ENCODE measurements around the gene MYO10. TPM values are rescaled to one million over a fixed set of nuclear protein-coding genes. Genes with fewer than 3 reads are reported as not detected.

Gene MYO10
- total RNA-seq, 1 experiment from 2014 or later, result 89.8 TPM

GRCh38 chr5:16742938-16743337 lies 193.2 kb downstream of the MYO10 start (continued):
- TF ChIP-seq PRDM15 (CRISPR knock-in tag; IDR thresholded peaks at IDR 0.05) (no peak), ZNF317 (CRISPR knock-in tag; IDR thresholded peaks at IDR 0.05; ENCODE audit: borderline replicate concordance, low read depth) (no peak), EMX1 (CRISPR knock-in tag; IDR thresholded peaks at IDR 0.05) (no peak), ZBTB43 (CRISPR knock-in tag; IDR thresholded peaks at IDR 0.05) (no peak), MYBL2 (CRISPR knock-in tag; IDR thresholded peaks at IDR 0.05) (no peak), ZSCAN18 (CRISPR knock-in tag; IDR thresholded peaks at IDR 0.05) (no peak), USF1 (CRISPR knock-in tag; IDR thresholded peaks at IDR 0.05) (no peak), NR3C1 (CRISPR knock-in tag; conservative IDR thresholded peaks at IDR 0.05; ENCODE audit: low read depth) (no peak), NFATC4 (CRISPR knock-in tag; IDR thresholded peaks at IDR 0.05) (no peak), NR1H2 (CRISPR knock-in tag; IDR thresholded peaks at IDR 0.05) (no peak), ZNF423 (CRISPR knock-in tag; IDR thresholded peaks at IDR 0.05) (no peak), ZNF671 (CRISPR knock-in tag; IDR thresholded peaks at IDR 0.05) (no peak)

GRCh38 chr5:16740811-16741392 lies 195.2 kb downstream of the MYO10 start:
- H3K36me3 Mint-ChIP-seq, result no peaks in the 10 kb centered on the region
- POLR2A ChIA-PET, result no interaction called here
- ATAC-seq (peak; percentile 6), DNase-seq (ENCODE audit: low spot score) (no peak)
- no peaks in the 10 kb centered on the region for H3K9me3 Mint-ChIP-seq
- peak overlapping the region; percentile 83 for H3K4me3 Mint-ChIP-seq
- peaks cover 73% of the 10 kb centered on the region for H3K4me1 Mint-ChIP-seq
- no peaks in the 10 kb centered on the region for H3K27me3 Mint-ChIP-seq (ENCODE audit: low read depth)
- TF ChIP-seq NR1H2 (CRISPR knock-in tag; IDR thresholded peaks at IDR 0.05), result no peak
- peak; percentile 73; the same call in 1 of the 2 replicates for TF ChIP-seq TEAD1 (CRISPR knock-in tag; IDR thresholded peaks at IDR 0.05)
- no peak for TF ChIP-seq FOXP4 (CRISPR knock-in tag; IDR thresholded peaks at IDR 0.05)
- no peak for TF ChIP-seq CREB1 (CRISPR knock-in tag; IDR thresholded peaks at IDR 0.05)
- peak; percentile 38; the same call in 1 of the 2 replicates for TF ChIP-seq FOXK1 (CRISPR knock-in tag; IDR thresholded peaks at IDR 0.05)
- no peak for TF ChIP-seq PREB (CRISPR knock-in tag; IDR thresholded peaks at IDR 0.05; ENCODE audit: borderline replicate concordance)
- TF ChIP-seq OVOL2 (CRISPR knock-in tag; IDR thresholded peaks at IDR 0.05; ENCODE audit: borderline replicate concordance), result no peak
- no peak for TF ChIP-seq EMX1 (CRISPR knock-in tag; IDR thresholded peaks at IDR 0.05)
- no peak for TF ChIP-seq HMGXB4 (CRISPR knock-in tag; IDR thresholded peaks at IDR 0.05)
- TF ChIP-seq ZNF317 (CRISPR knock-in tag; IDR thresholded peaks at IDR 0.05; ENCODE audit: borderline replicate concordance, low read depth), result no peak
- TF ChIP-seq NFYB (CRISPR knock-in tag; conservative IDR thresholded peaks at IDR 0.05; ENCODE audit: low read depth), result no peak
- no peak for TF ChIP-seq JAZF1 (CRISPR knock-in tag; IDR thresholded peaks at IDR 0.05)
- no peak for TF ChIP-seq ATF3 (CRISPR knock-in tag; conservative IDR thresholded peaks at IDR 0.05)
- no peak for TF ChIP-seq MLX (CRISPR knock-in tag; IDR thresholded peaks at IDR 0.05)
- CTCF ChIA-PET, result interaction anchor here (1.3 kb wide), 2 partner anchors 7 to 14 kb away, joined by 5 to 6 read pairs; no protein-coding TSS in a partner anchor
- H3K27ac Mint-ChIP-seq, result peak overlapping the region; percentile 98
